ENCODE measurements around the gene RASL10B.
"Not testable (repeated sequence)": the region's sequence is repeated elsewhere in the genome, so short reads cannot be mapped to it uniquely, and the experiment has no call there.

The RASL10B gene

GRCh38 chr17:35743626-35744328, 12.3 kb downstream of the RASL10B start:
- no peak for DNase-seq

- DNase-seq: no peak
Measured at GRCh38 chr17:35744830-35745229, 13.4 kb downstream of the RASL10B start.

GRCh38 chr17:35745246-35745645, 13.8 kb downstream of the RASL10B start:
- DNase-seq: no peak

GRCh38 chr17:35745749-35746320, 14.4 kb downstream of the RASL10B start:
- no peak for DNase-seq

- peak; percentile 79 for DNase-seq
Measured at GRCh38 chr17:35747540-35748017, 16.1 kb downstream of the RASL10B start.

GRCh38 chr17:35748341-35748841, 17.0 kb downstream of the RASL10B start:
- no peak for DNase-seq

GRCh38 chr17:35748979-35749378, 17.5 kb downstream of the RASL10B start:
- DNase-seq: no peak

- DNase-seq: no peak
Measured at GRCh38 chr17:35749560-35750412, 18.3 kb downstream of the RASL10B start.

GRCh38 chr17:35750526-35751395, 19.3 kb downstream of the RASL10B start:
- no peak for DNase-seq

GRCh38 chr17:35751541-35751940, 20.1 kb downstream of the RASL10B start:
- not testable (repeated sequence) for DNase-seq

GRCh38 chr17:35752471-35752870, 21.0 kb downstream of the RASL10B start:
- DNase-seq: no peak

GRCh38 chr17:35752945-35753764, 21.7 kb downstream of the RASL10B start, which contains the start of gene GAS2L2:
TSS of gene GAS2L2 (minus strand) at chr17:35753239. CDS start at chr17:35752850, 389 bp downstream.
- no peak for DNase-seq

GRCh38 chr17:35757243-35757642, 25.8 kb downstream of the RASL10B start:
- no peak for DNase-seq

- DNase-seq: no peak
Measured at GRCh38 chr17:35760587-35760986, 29.1 kb downstream of the RASL10B start, which contains the start of gene C17orf50. TSS of gene C17orf50 (plus strand) at chr17:35760887. CDS start at chr17:35760942, 55 bp downstream.

- DNase-seq: no peak
Measured at GRCh38 chr17:35761601-35762000, 30.2 kb downstream of the RASL10B start.

- no peak for DNase-seq
Measured at GRCh38 chr17:35763767-35764122, 32.3 kb downstream of the RASL10B start.

GRCh38 chr17:35764123-35764991, 32.9 kb downstream of the RASL10B start:
- peak; percentile 80 for DNase-seq

GRCh38 chr17:35765086-35765710, 33.8 kb downstream of the RASL10B start:
- no peak for DNase-seq

GRCh38 chr17:35765756-35766488, 34.5 kb downstream of the RASL10B start:
- DNase-seq: no peak
